ENCODE data around the gene LDB3.
A peak's percentile ranks its signal among the peaks of the same experiment; 100 is the strongest.

The LDB3 gene

GRCh38 chr10:86646933-86647332, 21.4 kb upstream of the LDB3 start:
- no peak overlapping the region for H3K4me3 ChIP-seq (ENCODE audit: low read length)
- no peak for TF ChIP-seq CTCF (conservative IDR thresholded peaks at IDR 0.05; ENCODE audit: low read depth, low read length)
- no peak for DNase-seq (ENCODE audit: low read depth)

GRCh38 chr10:86647773-86648703, 20.3 kb upstream of the LDB3 start:
- no peak for TF ChIP-seq CTCF (conservative IDR thresholded peaks at IDR 0.05; ENCODE audit: low read depth, low read length)
- no peak overlapping the region for H3K4me3 ChIP-seq (ENCODE audit: low read length)
- DNase-seq (ENCODE audit: low read depth), result no peak

GRCh38 chr10:86648704-86649427, 19.4 kb upstream of the LDB3 start:
- DNase-seq (ENCODE audit: low read depth), result peak; percentile 31
- TF ChIP-seq CTCF (conservative IDR thresholded peaks at IDR 0.05; ENCODE audit: low read depth, low read length), result no peak
- H3K4me3 ChIP-seq (ENCODE audit: low read length), result no peak overlapping the region

DNA sequence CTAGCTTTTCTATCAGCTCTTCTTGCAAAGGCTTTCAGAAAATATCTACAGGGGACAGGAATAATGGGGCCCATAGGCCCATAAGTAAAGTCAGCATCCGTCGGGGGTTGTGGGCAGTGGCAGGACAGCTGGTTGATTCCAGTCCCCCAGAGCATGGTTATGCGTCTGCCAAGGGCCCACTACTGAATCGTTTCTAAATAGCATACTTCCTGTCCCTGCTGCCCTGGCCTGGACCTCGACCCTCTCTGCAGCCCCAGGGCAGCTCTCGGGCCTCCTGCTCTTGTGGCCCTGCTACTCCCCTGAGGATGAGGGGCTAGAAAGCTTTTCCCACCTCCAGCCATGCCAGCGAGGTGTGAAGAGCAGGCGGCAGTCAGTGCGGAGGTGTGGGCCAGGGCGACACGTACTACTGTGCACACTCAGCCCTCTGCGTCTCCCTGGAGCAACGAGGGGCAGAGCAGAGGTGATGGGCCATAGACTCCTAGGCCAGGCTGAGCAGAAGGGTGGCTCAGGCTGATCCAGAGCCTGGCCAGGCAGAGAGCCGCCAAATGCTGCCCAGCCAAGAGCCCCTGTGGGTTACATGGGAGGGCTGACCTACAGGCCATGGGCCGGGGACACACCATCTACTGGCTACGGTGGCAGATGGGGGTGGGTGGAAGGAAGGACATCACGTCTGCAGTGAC, 18.7 kb upstream of the LDB3 start:
- TF ChIP-seq CTCF (conservative IDR thresholded peaks at IDR 0.05; ENCODE audit: low read depth, low read length), result no peak
- no peak overlapping the region for H3K4me3 ChIP-seq (ENCODE audit: low read length)
- no peak for DNase-seq (ENCODE audit: low read depth)

- TF ChIP-seq CTCF (conservative IDR thresholded peaks at IDR 0.05; ENCODE audit: low read depth, low read length), result no peak
- DNase-seq (ENCODE audit: low read depth), result no peak
- H3K4me3 ChIP-seq (ENCODE audit: low read length), result no peak overlapping the region
These were observed 18.2 kb upstream of the LDB3 start for GRCh38 chr10:86650151-86650550.

DNA sequence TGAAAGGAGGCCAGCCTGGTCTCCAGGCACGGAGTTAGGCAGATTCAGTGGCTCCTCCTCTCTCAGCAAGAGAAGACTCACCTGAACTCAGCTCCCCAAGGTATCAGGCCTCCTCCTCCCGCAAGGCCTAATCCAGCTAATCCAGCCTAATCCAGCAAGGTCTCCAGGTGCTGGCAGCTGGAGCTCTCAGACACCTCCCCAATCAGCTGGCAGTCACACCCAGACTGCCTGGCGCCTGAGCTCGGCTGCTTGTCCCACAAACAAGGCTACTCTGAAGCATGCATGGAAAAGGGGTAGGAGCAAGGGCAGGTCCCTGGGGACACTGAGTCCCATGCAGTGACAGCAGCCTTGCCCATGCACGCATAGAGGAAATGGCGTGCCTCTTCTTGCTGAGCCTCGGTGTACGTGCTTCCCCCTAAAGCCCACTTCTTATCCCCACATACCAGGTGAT, 17.3 kb upstream of the LDB3 start:
- H3K4me3 ChIP-seq (ENCODE audit: low read length), result no peak overlapping the region
- no peak for TF ChIP-seq CTCF (conservative IDR thresholded peaks at IDR 0.05; ENCODE audit: low read depth, low read length)
- no peak for DNase-seq (ENCODE audit: low read depth)
